ENCODE results near the gene ILF3. TPM values are rescaled to one million over a fixed set of nuclear protein-coding genes. Genes with fewer than 3 reads are reported as not detected.
A peak's percentile ranks its signal among the peaks of the same experiment; 100 is the strongest.

The ILF3 gene
- total RNA-seq, 3 donors from 2014 or later (not counting 1 experiment from before 2014, with no cell fraction given) = 329 to 365 (median 332) TPM

DNA sequence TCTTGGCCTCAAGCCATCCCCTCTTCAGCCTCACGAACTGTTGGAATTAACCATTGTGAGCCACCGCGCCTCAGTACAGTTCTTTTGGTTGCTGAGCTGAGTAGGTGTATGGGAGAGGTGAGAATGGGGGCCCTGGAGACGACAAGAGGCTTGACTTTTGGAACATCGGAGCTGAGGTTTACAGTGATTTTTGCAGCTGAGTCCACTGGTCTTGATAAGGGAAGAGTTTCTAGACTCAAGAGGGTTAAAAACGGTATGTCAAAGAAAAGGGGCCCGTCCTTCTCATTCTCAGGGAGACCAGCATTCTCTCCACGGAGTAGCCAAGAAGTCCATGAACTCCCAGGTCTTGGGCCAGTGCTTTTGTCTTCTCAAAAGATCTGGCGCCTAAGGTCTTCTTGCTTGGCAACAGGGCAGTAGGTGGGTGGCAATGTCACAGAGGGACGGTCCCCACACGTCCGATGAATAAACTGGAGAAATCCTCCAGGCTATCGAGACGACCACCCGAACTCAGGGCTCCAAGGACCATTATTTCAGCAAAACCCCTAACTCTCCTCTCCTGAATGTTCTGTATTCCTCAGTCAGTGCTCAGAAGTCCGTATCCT, 40.7 kb downstream of the ILF3 start:
- peaks cover 18 to 19% of the 10 kb centered on the region in 2 donors for H3K4me1 Mint-ChIP-seq
- H3K27ac Mint-ChIP-seq = no peak overlapping the region
- no peak for TF ChIP-seq CTCF (IDR thresholded peaks at IDR 0.05)
- H3K4me3 Mint-ChIP-seq = peak overlapping the region; percentile 96
- H3K9me3 Mint-ChIP-seq = no peaks in the 10 kb centered on the region
- Histone ChIP-seq H3K36me3 (ENCODE audit: control insufficient read depth, insufficient read depth, low read length) (peaks cover 21% of the 10 kb centered on the region), H3K9me3 (ENCODE audit: control insufficient read depth, insufficient read depth, low read length) (no peaks in the 10 kb centered on the region), H3K27me3 (ENCODE audit: control insufficient read depth, insufficient read depth, low read length) (peaks cover 4% of the 10 kb centered on the region), H3K27ac (ENCODE audit: low read length) (no peak overlapping the region), H3K4me1 (ENCODE audit: control insufficient read depth, insufficient read depth, low read length) (peaks cover 15% of the 10 kb centered on the region), H3K4me3 (ENCODE audit: low read length) (no peak overlapping the region)
- H3K36me3 Mint-ChIP-seq = no peaks in the 10 kb centered on the region
- peaks cover 3 to 6% of the 10 kb centered on the region in 2 donors for H3K27me3 Mint-ChIP-seq (ENCODE audit: low read depth in 2 of 2)
- ATAC-seq (no peak), DNase-seq (no peak)
- WGBS (ENCODE audit: insufficient coverage) = 57% methylated on average over 16 of the region's 16 CpGs
- intact Hi-C loops (cut with micrococcal nuclease) = loop anchor here (5.0 kb wide), 1 partner anchor 38 kb away; no protein-coding TSS in a partner anchor

GRCh38 chr19:10695401-10696398, 41.6 kb downstream of the ILF3 start:
- no peaks in the 10 kb centered on the region for H3K9me3 ChIP-seq (ENCODE audit: control insufficient read depth, insufficient read depth, low read length)
- intact Hi-C loops (cut with micrococcal nuclease) = loop anchor here (5.0 kb wide), 1 partner anchor 38 kb away; no protein-coding TSS in a partner anchor
- H3K4me1 ChIP-seq (ENCODE audit: control insufficient read depth, insufficient read depth, low read length) = peaks cover 16% of the 10 kb centered on the region
- H3K4me3 Mint-ChIP-seq = peak overlapping the region; percentile 96
- H3K27me3 Mint-ChIP-seq (ENCODE audit: low read depth in 2 of 2) = peaks cover 3 to 6% of the 10 kb centered on the region in 2 donors
- peak; percentile 81 to 94 for DNase-seq
- peak; percentile 93 to 98 (median 98) for ATAC-seq
- peaks cover 13% of the 10 kb centered on the region for H3K36me3 ChIP-seq (ENCODE audit: control insufficient read depth, insufficient read depth, low read length)
- peaks cover 4% of the 10 kb centered on the region for H3K27me3 ChIP-seq (ENCODE audit: control insufficient read depth, insufficient read depth, low read length)
- H3K9me3 Mint-ChIP-seq = no peaks in the 10 kb centered on the region
- no peak overlapping the region for H3K27ac ChIP-seq (ENCODE audit: low read length)
- H3K36me3 Mint-ChIP-seq = no peaks in the 10 kb centered on the region
- TF ChIP-seq CTCF (IDR thresholded peaks at IDR 0.05) = no peak
- H3K27ac Mint-ChIP-seq = peak overlapping the region; percentile 43 to 88
- peaks cover 18 to 19% of the 10 kb centered on the region in 2 donors for H3K4me1 Mint-ChIP-seq
- no peak overlapping the region for H3K4me3 ChIP-seq (ENCODE audit: low read length)
- WGBS (ENCODE audit: insufficient coverage) = 11% methylated on average over 59 of the region's 59 CpGs

DNA sequence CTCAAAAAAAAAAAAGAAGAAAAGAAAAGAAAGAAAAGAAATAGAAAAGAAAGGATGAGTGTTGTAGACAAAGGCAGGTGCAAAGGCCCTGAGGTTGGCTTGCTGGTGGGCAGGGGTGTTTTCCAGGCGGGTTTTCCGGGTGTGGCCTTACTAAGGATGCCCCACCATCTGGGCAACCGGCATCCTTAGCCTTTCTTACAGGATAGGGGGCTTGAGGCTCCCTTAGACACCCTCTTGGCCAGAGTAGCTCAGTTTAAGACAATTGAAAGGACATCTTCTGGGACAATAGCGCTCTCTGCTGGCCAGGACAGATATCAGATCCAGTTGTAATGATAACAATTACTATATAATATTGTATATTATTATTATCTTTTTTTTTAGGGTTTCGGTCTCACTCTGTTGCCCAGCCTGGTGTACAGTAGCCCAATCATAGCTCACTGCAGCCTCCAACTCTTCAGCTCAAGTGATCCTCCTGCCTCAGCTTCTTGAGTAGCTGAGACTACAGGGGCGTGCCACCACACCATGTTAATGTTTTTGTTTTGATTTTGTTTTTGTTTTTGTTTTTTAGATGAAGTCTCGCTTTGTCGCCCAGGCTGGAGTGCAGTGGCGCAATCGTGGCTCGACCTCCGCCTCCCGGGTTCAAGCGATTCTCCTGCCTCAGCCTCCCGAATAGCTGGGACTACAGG, 45.6 kb downstream of the ILF3 start:
- H3K4me1 ChIP-seq (ENCODE audit: control insufficient read depth, insufficient read depth, low read length) = peaks cover 31% of the 10 kb centered on the region
- H3K27ac ChIP-seq (ENCODE audit: low read length) = no peak overlapping the region
- H3K9me3 ChIP-seq (ENCODE audit: control insufficient read depth, insufficient read depth, low read length) = no peaks in the 10 kb centered on the region
- Mint-ChIP-seq H3K4me3 (no peak overlapping the region), H3K9me3 (no peaks in the 10 kb centered on the region), H3K36me3 (no peaks in the 10 kb centered on the region), H3K27ac (no peak overlapping the region), H3K4me1 (peaks cover 25 to 32% of the 10 kb centered on the region in 2 donors), H3K27me3 (ENCODE audit: low read depth in 2 of 2) (peaks cover 3 to 6% of the 10 kb centered on the region in 2 donors)
- ATAC-seq (peak in 2 of 3 donors; percentile 21 to 27), DNase-seq (peak; percentile 65 to 85)
- H3K36me3 ChIP-seq (ENCODE audit: control insufficient read depth, insufficient read depth, low read length) = no peaks in the 10 kb centered on the region
- WGBS (ENCODE audit: insufficient coverage) = 52% methylated on average over 14 of the region's 15 CpGs
- intact Hi-C loops (cut with micrococcal nuclease) = loop anchor here (1.0 to 5.0 kb wide), 3 partner anchors 42 to 221 kb away; no protein-coding TSS in a partner anchor
- peak; percentile 67 for TF ChIP-seq CTCF (IDR thresholded peaks at IDR 0.05)
- no peak overlapping the region for H3K4me3 ChIP-seq (ENCODE audit: low read length)
- peaks cover 4% of the 10 kb centered on the region for H3K27me3 ChIP-seq (ENCODE audit: control insufficient read depth, insufficient read depth, low read length)

All from natural killer cell (primary cell).